OCI-LY1 (cell line): Measurements from ENCODE around the gene DYNC1I1.

Experiments used
- H2AFZ ChIP-seq: fragments of 200-600 bp; sonication (generic), shearing (Covaris generic); 2 replicates; pipeline ENCODE4 v1.6.0; 2014; ENCODE audit warnings: antibody characterized with exemption, mild to moderate bottlenecking, low read length
- H3F3A ChIP-seq: fragments of 200-600 bp; sonication (generic), shearing (Covaris generic); 2 replicates; pipeline ENCODE4 v1.6.0; 2014; ENCODE audit warnings: mild to moderate bottlenecking, antibody characterized with exemption, low read length, moderate library complexity; ENCODE audit not compliant: insufficient read depth
- H3K27ac ChIP-seq: fragments of 200-600 bp; sonication (generic); 2 replicates; pipeline ENCODE4 v1.5.1; 2014; ENCODE audit warnings: low read length, mixed run types, mild to moderate bottlenecking, low read depth; ENCODE audit not compliant: poor library complexity, severe bottlenecking
- H3K27me3 ChIP-seq: fragments of 200-600 bp; sonication (generic); 2 replicates; pipeline ENCODE4 v1.6.0; 2014; ENCODE audit warnings: antibody characterized with exemption, mild to moderate bottlenecking, low read length, moderate library complexity; ENCODE audit not compliant: insufficient read depth
- H3K36me3 ChIP-seq: fragments of 200-600 bp; sonication (generic); 2 replicates; pipeline ENCODE4 v1.6.1; 2014; ENCODE audit warnings: mild to moderate bottlenecking, antibody characterized with exemption, low read length, moderate library complexity, mixed read lengths; ENCODE audit not compliant: insufficient read depth
- H3K4me1 ChIP-seq: fragments of 200-600 bp; sonication (generic); 2 replicates; pipeline ENCODE4 v1.5.1; 2014; ENCODE audit warnings: mild to moderate bottlenecking, low read length, moderate library complexity; ENCODE audit not compliant: insufficient read depth, severe bottlenecking
- H3K4me2 ChIP-seq: fragments of 200-600 bp; sonication (generic), shearing (Covaris generic); 2 replicates; pipeline ENCODE4 v1.6.1; 2014; ENCODE audit warnings: low read length
- H3K4me3 ChIP-seq: fragments of 200-600 bp; sonication (generic); 2 replicates; pipeline ENCODE4 v1.5.1; 2014; ENCODE audit warnings: low read length, low read depth, mild to moderate bottlenecking, mixed read lengths; ENCODE audit not compliant: poor library complexity, severe bottlenecking
- H3K79me2 ChIP-seq: fragments of 200-600 bp; shearing (Covaris generic); 2 replicates; pipeline ENCODE4 v1.6.1; 2016; ENCODE audit warnings: mixed run types, low read length, mixed read lengths; ENCODE audit not compliant: insufficient read depth
- H3K9ac ChIP-seq: fragments of 200-600 bp; sonication (generic), shearing (Covaris generic); 2 replicates; pipeline ENCODE4 v1.6.1; 2014; ENCODE audit warnings: mild to moderate bottlenecking, low read length, mixed read lengths
- H3K9me2 ChIP-seq: fragments of 200-600 bp; sonication (generic), shearing (Covaris generic); 2 replicates; pipeline ENCODE4 v1.6.1; 2014; ENCODE audit warnings: low read depth, mild to moderate bottlenecking, low read length, mixed read lengths
- H3K9me3 ChIP-seq: fragments of 200-600 bp; shearing (Covaris generic); 2 replicates; pipeline ENCODE4 v1.6.1; 2014; ENCODE audit warnings: low read length, mixed read lengths
- H4K20me1 ChIP-seq: fragments of 200-600 bp; sonication (generic), shearing (Covaris generic); 2 replicates; pipeline ENCODE4 v1.6.0; 2016; ENCODE audit warnings: mild to moderate bottlenecking, low read length; ENCODE audit not compliant: insufficient read depth
- CTCF ChIP-seq: fragments of 200-600 bp; sonication (generic), shearing (Covaris generic); IDR thresholded peaks from 2 replicates; pipeline ENCODE4 v1.5.1; 2017; ENCODE audit warnings: mild to moderate bottlenecking, antibody characterized with exemption, low read length, moderate library complexity, mixed read lengths
- EZH2 ChIP-seq: fragments of 200-600 bp; sonication (generic), shearing (Covaris generic); IDR thresholded peaks from 2 replicates; pipeline ENCODE4 v1.8.0; 2017; ENCODE audit warnings: borderline replicate concordance, mixed run types, mild to moderate bottlenecking, antibody characterized with exemption, low read length, moderate library complexity, mixed read lengths

The DYNC1I1 gene

GRCh38 chr7:95817866-95818640 is 45.7 kb downstream of the DYNC1I1 start:
- Histone ChIP-seq H4K20me1 (no peaks in the 10 kb centered on the region), H3K36me3 (no peaks in the 10 kb centered on the region), H3K4me2 (no peak overlapping the region), H3F3A (no peaks in the 10 kb centered on the region), H3K4me3 (no peak overlapping the region), H3K4me1 (no peaks in the 10 kb centered on the region), H3K27me3 (no peaks in the 10 kb centered on the region), H2AFZ (no peak overlapping the region), H3K9me3 (no peaks in the 10 kb centered on the region), H3K27ac (no peak overlapping the region), H3K79me2 (no peaks in the 10 kb centered on the region), H3K9me2 (no peaks in the 10 kb centered on the region), H3K9ac (no peak overlapping the region)
- no peak for TF ChIP-seq EZH2
- TF ChIP-seq CTCF: no peak

GRCh38 chr7:95820778-95821177 is 48.4 kb downstream of the DYNC1I1 start:
- H3K27ac ChIP-seq: no peak overlapping the region
- TF ChIP-seq CTCF (no peak), EZH2 (no peak)
- H3K36me3 ChIP-seq: no peaks in the 10 kb centered on the region
- no peak overlapping the region for H3K4me2 ChIP-seq
- no peak overlapping the region for H2AFZ ChIP-seq
- no peaks in the 10 kb centered on the region for H4K20me1 ChIP-seq
- no peaks in the 10 kb centered on the region for H3K9me3 ChIP-seq
- H3F3A ChIP-seq: no peaks in the 10 kb centered on the region
- H3K4me1 ChIP-seq: no peaks in the 10 kb centered on the region
- no peak overlapping the region for H3K9ac ChIP-seq
- H3K4me3 ChIP-seq: no peak overlapping the region
- no peaks in the 10 kb centered on the region for H3K79me2 ChIP-seq
- H3K27me3 ChIP-seq: no peaks in the 10 kb centered on the region
- no peaks in the 10 kb centered on the region for H3K9me2 ChIP-seq

GRCh38 chr7:95822717-95823116 is 50.4 kb downstream of the DYNC1I1 start:
- no peak overlapping the region for H3K4me3 ChIP-seq
- no peaks in the 10 kb centered on the region for H4K20me1 ChIP-seq
- no peak overlapping the region for H2AFZ ChIP-seq
- H3K27me3 ChIP-seq: no peaks in the 10 kb centered on the region
- no peaks in the 10 kb centered on the region for H3F3A ChIP-seq
- H3K4me1 ChIP-seq: no peaks in the 10 kb centered on the region
- H3K79me2 ChIP-seq: no peaks in the 10 kb centered on the region
- H3K27ac ChIP-seq: no peak overlapping the region
- H3K36me3 ChIP-seq: no peaks in the 10 kb centered on the region
- no peaks in the 10 kb centered on the region for H3K9me3 ChIP-seq
- no peaks in the 10 kb centered on the region for H3K9me2 ChIP-seq
- H3K9ac ChIP-seq: no peak overlapping the region
- H3K4me2 ChIP-seq: no peak overlapping the region
- no peak for TF ChIP-seq EZH2

GRCh38 chr7:95824616-95825015 is 52.3 kb downstream of the DYNC1I1 start:
- Histone ChIP-seq H3K4me1 (no peaks in the 10 kb centered on the region), H3K79me2 (no peaks in the 10 kb centered on the region), H3K9me3 (no peaks in the 10 kb centered on the region), H3K9me2 (no peaks in the 10 kb centered on the region), H3K27ac (no peak overlapping the region), H3K9ac (no peak overlapping the region), H3F3A (no peaks in the 10 kb centered on the region), H2AFZ (no peak overlapping the region), H3K27me3 (no peaks in the 10 kb centered on the region), H3K36me3 (no peaks in the 10 kb centered on the region), H3K4me3 (no peak overlapping the region), H3K4me2 (no peak overlapping the region), H4K20me1 (no peaks in the 10 kb centered on the region)
- TF ChIP-seq EZH2 (no peak), CTCF (no peak)
